Left lung (tissue), 10 donors: Measurements from ENCODE around the gene BBOX1. TPM values are rescaled to one million over a fixed set of nuclear protein-coding genes. Genes with fewer than 3 reads are reported as not detected.
A peak's percentile ranks its signal among the peaks of the same experiment; 100 is the strongest.
"Not testable (repeated sequence)": the region's sequence is repeated elsewhere in the genome, so short reads cannot be mapped to it uniquely, and the experiment has no call there.

ENCODE experiments used
- ATAC-seq: fragments of 200-7000 bp; cut with Tn5 transposase; one replicate; pipeline ENCODE4 v1.9.1; 2020; ENCODE audit warnings: moderate library complexity
- DNase-seq, 4 donors: peaks; one replicate each; pipeline ENCODE4 v3.0.0-alpha.2; 2013 to 2020
- H3K27ac ChIP-seq, 2 donors: fragments of 200-600 bp; sonication (generic) in 1 of 2; one replicate each; pipeline versions ENCODE4 v1.5.0 to v1.8.0; 2020 to 2021
- H3K27me3 ChIP-seq, 2 donors: fragments of 200-600 bp; sonication (generic) in 1 of 2; one replicate each; pipeline versions ENCODE4 v1.5.0 to v1.8.0; 2020 to 2021
- H3K36me3 ChIP-seq, 2 donors: fragments of 200-600 bp; sonication (generic) in 1 of 2; one replicate each; pipeline versions ENCODE4 v1.5.0 to v1.8.0; 2020 to 2021
- H3K4me1 ChIP-seq, 2 donors: fragments of 200-600 bp; one replicate each; pipeline ENCODE4 v1.8.0; 2021
- H3K4me3 ChIP-seq, 2 donors: fragments of 200-600 bp; sonication (generic) in 1 of 2; one replicate each; pipeline versions ENCODE4 v1.5.0 to v1.8.0; 2020 to 2021; ENCODE audit warnings: mild to moderate bottlenecking in 1 of 2
- H3K9me3 ChIP-seq, 2 donors: fragments of 200-600 bp; sonication (generic) in 1 of 2; one replicate each; pipeline versions ENCODE4 v1.5.0 to v1.8.0; 2020 to 2021
- intact Hi-C, 2 donors: fragments of 100-400 bp; cut with DNase I; formaldehyde crosslinking; loops; one replicate each; pipeline versions ENCODE4 v1.11.2 to v1.14.2; 2022
- polyA plus RNA-seq, 6 donors: library from polyadenylated mRNA; unstranded; fragments of 120-200 nt; gene quantifications; one replicate each; pipeline ENCODE4 v1.2.1, GENCODE V29; 2013; ENCODE audit not compliant: insufficient read length in 6 of 6
- total RNA-seq, 2 donors: library from RNA; stranded (reverse); fragmentation: NEBNext Ultra II Directional; extraction: Animal tissue kit (Norgen Biotek cat#: 25700); gene quantifications; one replicate each; pipeline ENCODE4 v1.2.1, GENCODE V29; 2021
- TF ChIP-seq, protein P1 (sequence below), 2 donors: fragments of 200-600 bp; sonication (generic) in 1 of 2; IDR thresholded peaks; one replicate each; pipeline versions ENCODE4 v1.5.0 to v1.8.0; 2021; ENCODE audit warnings: antibody characterized with exemption in 2 of 2
- donor health status: DM: no; HTN: yes; CAD: no.
- donor health status: DM: no; HTN: no; CAD: no.

Gene BBOX1
- total and polyA plus RNA-seq, 8 donors = 0.11 to 0.64 (median 0.36) TPM; not detected in 2

DNA sequence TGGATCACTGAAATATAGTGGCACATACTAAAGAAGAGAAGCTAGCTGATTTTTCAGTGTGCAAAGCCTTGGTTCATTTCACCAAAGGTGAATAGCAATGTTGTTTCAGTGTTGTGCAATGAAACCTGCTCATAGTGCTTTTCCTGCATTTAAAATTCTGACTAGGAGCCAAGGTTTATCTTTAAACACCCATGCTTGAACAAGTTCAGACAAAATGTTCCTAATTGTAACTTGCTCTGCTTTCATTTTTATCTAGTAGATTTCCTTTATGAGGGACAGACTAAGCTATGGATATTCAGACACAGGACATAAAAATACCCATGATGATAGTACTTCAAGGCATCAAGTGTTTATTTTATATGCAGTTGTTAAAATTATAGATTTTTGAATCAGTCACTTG lies 47.7 kb downstream of the BBOX1 start:
- Histone ChIP-seq H3K27ac (no peak overlapping the region), H3K9me3 (peaks cover 0 to 19% of the 10 kb centered on the region in 2 donors), H3K4me1 (no peaks in the 10 kb centered on the region), H3K4me3 (no peak overlapping the region), H3K36me3 (no peaks in the 10 kb centered on the region), H3K27me3 (no peaks in the 10 kb centered on the region)
- no peak for ATAC-seq
- intact Hi-C loops = no loop called here
- TF ChIP-seq, protein P1, sequence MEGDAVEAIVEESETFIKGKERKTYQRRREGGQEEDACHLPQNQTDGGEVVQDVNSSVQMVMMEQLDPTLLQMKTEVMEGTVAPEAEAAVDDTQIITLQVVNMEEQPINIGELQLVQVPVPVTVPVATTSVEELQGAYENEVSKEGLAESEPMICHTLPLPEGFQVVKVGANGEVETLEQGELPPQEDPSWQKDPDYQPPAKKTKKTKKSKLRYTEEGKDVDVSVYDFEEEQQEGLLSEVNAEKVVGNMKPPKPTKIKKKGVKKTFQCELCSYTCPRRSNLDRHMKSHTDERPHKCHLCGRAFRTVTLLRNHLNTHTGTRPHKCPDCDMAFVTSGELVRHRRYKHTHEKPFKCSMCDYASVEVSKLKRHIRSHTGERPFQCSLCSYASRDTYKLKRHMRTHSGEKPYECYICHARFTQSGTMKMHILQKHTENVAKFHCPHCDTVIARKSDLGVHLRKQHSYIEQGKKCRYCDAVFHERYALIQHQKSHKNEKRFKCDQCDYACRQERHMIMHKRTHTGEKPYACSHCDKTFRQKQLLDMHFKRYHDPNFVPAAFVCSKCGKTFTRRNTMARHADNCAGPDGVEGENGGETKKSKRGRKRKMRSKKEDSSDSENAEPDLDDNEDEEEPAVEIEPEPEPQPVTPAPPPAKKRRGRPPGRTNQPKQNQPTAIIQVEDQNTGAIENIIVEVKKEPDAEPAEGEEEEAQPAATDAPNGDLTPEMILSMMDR (IDR thresholded peaks at IDR 0.05) = no peak
- no peak for DNase-seq

DNA sequence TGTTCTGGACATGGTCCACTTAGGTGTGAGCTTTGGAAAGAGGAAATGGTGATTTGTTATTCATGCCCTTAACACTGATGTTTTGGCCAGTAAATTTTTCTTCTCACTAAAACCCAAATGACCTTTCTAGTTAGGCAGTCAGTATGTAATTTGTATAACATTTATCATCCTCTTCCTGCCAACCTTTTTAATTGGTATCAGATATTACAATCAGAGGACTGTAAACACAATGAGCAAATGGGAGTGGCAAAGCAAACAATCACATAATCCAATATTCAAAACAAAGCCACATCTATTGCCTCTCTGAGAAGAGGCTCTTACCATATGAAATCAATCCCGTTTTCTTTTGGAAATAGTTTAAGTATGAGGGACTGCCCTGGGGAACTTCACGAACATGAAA lies 49.1 kb downstream of the BBOX1 start:
- Histone ChIP-seq H3K4me1 (no peaks in the 10 kb centered on the region), H3K9me3 (peaks cover 0 to 19% of the 10 kb centered on the region in 2 donors), H3K4me3 (no peak overlapping the region), H3K27me3 (no peaks in the 10 kb centered on the region), H3K27ac (no peak overlapping the region), H3K36me3 (no peaks in the 10 kb centered on the region)
- no peak for ATAC-seq
- TF ChIP-seq, protein P1 (IDR thresholded peaks at IDR 0.05) = no peak
- intact Hi-C loops = no loop called here
- no peak for DNase-seq

DNA sequence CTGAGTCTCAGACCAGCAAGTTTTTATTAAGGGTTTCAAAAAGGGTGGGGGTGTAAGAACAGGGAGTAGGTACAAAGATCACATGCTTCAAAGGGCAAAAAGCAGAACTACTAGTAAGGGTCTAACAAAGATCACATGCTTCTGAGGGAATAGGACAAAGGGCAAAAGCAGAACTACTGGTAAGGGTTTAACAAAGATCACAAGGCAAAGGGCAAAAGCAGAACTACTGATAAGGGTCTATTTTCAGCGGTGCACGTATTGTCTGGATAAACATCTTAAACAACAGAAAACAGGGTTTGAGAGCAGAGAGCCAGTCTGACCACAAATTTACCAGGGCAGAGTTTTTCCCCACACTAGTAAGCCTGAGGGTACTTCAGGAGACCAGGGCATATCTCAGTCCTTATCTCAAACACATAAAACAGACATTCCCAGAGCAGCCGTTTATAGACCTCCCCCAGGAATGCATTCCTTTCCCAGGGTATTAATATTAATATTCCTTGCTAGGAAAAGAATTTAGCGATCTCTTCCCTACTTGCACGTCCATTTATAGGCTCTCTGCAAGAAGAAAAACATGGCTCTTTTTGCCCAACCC lies 49.8 kb downstream of the BBOX1 start:
- H3K36me3 ChIP-seq, H3K27me3 ChIP-seq, H3K4me1 ChIP-seq, DNase-seq, intact Hi-C loops, H3K4me3 ChIP-seq, H3K27ac ChIP-seq, ATAC-seq: not testable (repeated sequence)
- peaks cover 0 to 19% of the 10 kb centered on the region in 2 donors for H3K9me3 ChIP-seq

DNA sequence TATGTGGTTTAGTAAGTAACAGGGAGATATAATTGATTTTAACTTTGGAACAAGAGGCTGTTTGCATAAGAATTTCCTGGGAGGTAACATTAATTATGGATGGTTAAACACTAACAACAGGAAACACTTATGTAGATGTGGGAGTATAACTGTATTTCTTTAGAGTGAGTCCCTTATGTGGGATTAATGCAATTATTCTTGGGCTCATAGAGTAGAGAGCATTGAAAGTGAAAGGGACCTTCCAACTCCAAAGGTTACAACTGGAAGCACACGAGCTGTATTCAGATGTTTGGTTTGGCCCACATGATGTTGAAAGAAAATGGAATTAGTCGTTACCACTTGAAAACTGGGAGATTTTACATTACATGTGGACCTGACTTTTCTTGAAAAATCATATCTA lies 53.5 kb downstream of the BBOX1 start:
- TF ChIP-seq, protein P1 (IDR thresholded peaks at IDR 0.05) = no peak
- H3K9me3 ChIP-seq = peaks cover 0 to 19% of the 10 kb centered on the region in 2 donors
- no peak overlapping the region for H3K27ac ChIP-seq
- H3K27me3 ChIP-seq = no peaks in the 10 kb centered on the region
- H3K4me3 ChIP-seq = no peak overlapping the region
- intact Hi-C loops = no loop called here
- DNase-seq = no peak
- H3K36me3 ChIP-seq = no peaks in the 10 kb centered on the region
- no peaks in the 10 kb centered on the region for H3K4me1 ChIP-seq
- ATAC-seq = no peak

DNA sequence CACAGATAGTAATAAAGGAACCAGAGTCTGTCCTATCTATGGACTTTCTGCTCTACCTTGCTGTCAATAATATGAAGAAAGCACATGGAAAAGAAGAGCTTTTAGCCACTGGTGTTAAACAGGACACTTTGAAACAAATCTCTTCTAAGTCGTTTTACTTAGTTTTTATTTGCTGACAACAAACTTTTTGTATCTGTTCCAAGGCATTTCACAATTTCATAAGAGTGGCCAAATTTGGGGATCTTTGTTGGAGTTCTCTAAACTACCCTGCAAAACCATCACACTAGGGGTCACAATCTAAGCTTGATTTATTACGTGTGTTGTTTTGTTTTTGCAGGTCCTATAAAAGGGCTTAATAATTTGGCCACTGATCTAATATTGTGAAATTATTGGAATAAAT lies 54.4 kb downstream of the BBOX1 start:
- Histone ChIP-seq H3K9me3 (peaks cover 0 to 11% of the 10 kb centered on the region in 2 donors), H3K27ac (no peak overlapping the region), H3K36me3 (no peaks in the 10 kb centered on the region), H3K4me1 (no peaks in the 10 kb centered on the region), H3K27me3 (no peaks in the 10 kb centered on the region), H3K4me3 (no peak overlapping the region)
- DNase-seq (peak in 2 of 4 donors; percentile 63 to 79), ATAC-seq (peak; percentile 19)
- intact Hi-C loops = no loop called here
- TF ChIP-seq, protein P1 (IDR thresholded peaks at IDR 0.05) = no peak

DNA sequence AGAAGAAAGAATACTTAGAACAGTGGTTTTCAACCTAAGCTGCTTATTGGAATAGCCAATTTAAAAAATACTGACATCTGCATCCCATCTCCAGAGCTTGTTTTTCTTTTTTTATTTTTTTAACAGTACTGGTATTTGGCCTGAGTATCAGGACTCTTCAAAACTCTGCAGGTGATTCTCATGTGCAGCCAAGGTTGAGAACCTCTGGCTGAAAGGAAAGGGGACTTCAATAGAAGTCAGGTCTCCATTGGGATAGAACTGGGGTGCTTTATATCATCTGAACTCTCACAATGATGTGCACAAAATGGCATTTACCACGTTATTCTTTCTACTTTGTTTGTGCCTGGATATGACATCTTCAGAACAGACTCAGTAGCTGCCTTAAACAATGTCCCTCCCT lies 55.3 kb downstream of the BBOX1 start:
- Histone ChIP-seq H3K4me1 (no peaks in the 10 kb centered on the region), H3K36me3 (no peaks in the 10 kb centered on the region), H3K9me3 (peaks cover 0 to 4% of the 10 kb centered on the region in 2 donors), H3K27me3 (no peaks in the 10 kb centered on the region), H3K4me3 (no peak overlapping the region), H3K27ac (no peak overlapping the region)
- intact Hi-C loops = no loop called here
- DNase-seq (no peak), ATAC-seq (no peak)
- TF ChIP-seq, protein P1 (IDR thresholded peaks at IDR 0.05) = no peak
